K562 (cell line): ENCODE results near the gene CARMIL1. TPM values are rescaled to one million over a fixed set of nuclear protein-coding genes. Genes with fewer than 3 reads are reported as not detected.

Experiments
- ATAC-seq: fragments of 200-7000 bp; cut with Tn5 transposase; 3 replicates; pipeline ENCODE4 v1.9.1; 2020; ENCODE audit warnings: moderate library complexity
- BruUV-seq: library from RNA; stranded (reverse); fragments of 400-500 nt; replicated peaks from 2 replicates; lab custom pipeline; 2021; lab: Mats Ljungman, UMichigan
- CTCF ChIA-PET: fragments of 300-600 bp; formaldehyde crosslinking; extraction: SDS; loops from one replicate; lab custom pipeline; 2021; ENCODE audit warnings: low intra/inter-chr PET ratio; lab: Yijun Ruan, JAX
- POLR2A ChIA-PET: fragments of 300-600, 350-650 bp; sonication (Branson Sonifier 250); formaldehyde crosslinking; extraction: SDS; loops from one replicate; lab custom pipeline; 2021; ENCODE audit warnings: antibody characterized with exemption, inconsistent platforms; lab: Yijun Ruan, JAX
- DNase-seq, 4 experiments: peaks; one replicate each; pipeline versions ENCODE4 v3.0.0 to v3.0.0-alpha.2; 2011 to 2018; ENCODE audit warnings: low spot score in 3 of 4, mixed read lengths in 3 of 4; ENCODE audit errors: extremely low read depth in 1 of 4
- FAIRE-seq: peaks from 2 replicates; lab custom pipeline; 2011; peaks lifted over from hg19 to GRCh38; lab: Jason Lieb, UNC
- H2AFZ ChIP-seq: 2 replicates; pipeline ENCODE4 v1.6.0; 2011; ENCODE audit warnings: low read depth, low read length, control low read depth, inconsistent platforms
- H3K27ac ChIP-seq: fragments of 200-600 bp; 3 replicates; pipeline ENCODE4 v1.8.0; 2011; ENCODE audit warnings: low read depth, mild to moderate bottlenecking, control low read depth, inconsistent platforms, low read length, moderate library complexity, mixed read lengths; ENCODE audit errors: extremely low read depth
- H3K27me3 ChIP-seq, 2 experiments: fragments of 300-600 bp in 1 of 2; 2 replicates in 1 of 2; 3 replicates in 1 of 2; pipeline versions ENCODE4 v1.6.0 to v1.8.0; 2011; ENCODE audit warnings: inconsistent platforms in 2 of 2, low read length in 2 of 2, mild to moderate bottlenecking in 1 of 2, mixed read lengths in 1 of 2, moderate library complexity in 1 of 2; ENCODE audit not compliant: control insufficient read depth in 2 of 2, insufficient read depth in 2 of 2
- H3K36me3 ChIP-seq: fragments of 300-600 bp; 3 replicates; pipeline ENCODE4 v1.8.0; 2011; ENCODE audit warnings: mild to moderate bottlenecking, low read length, inconsistent platforms; ENCODE audit not compliant: control insufficient read depth, insufficient read depth
- H3K4me1 ChIP-seq, 2 experiments: fragments of 200-600 bp in 1 of 2; replicated peaks in 1 of 2; 2 replicates in 1 of 2; 3 replicates in 1 of 2; pipeline versions ENCODE4 v1.5.1 to v1.8.0; 2011; ENCODE audit warnings: inconsistent platforms in 2 of 2, low read length in 2 of 2, mild to moderate bottlenecking in 1 of 2, mixed read lengths in 1 of 2, moderate library complexity in 1 of 2; ENCODE audit not compliant: control insufficient read depth in 2 of 2, insufficient read depth in 2 of 2
- H3K4me2 ChIP-seq: 2 replicates; pipeline ENCODE4 v1.6.1; 2011; ENCODE audit warnings: low read length, control low read depth, inconsistent platforms, mixed read lengths; ENCODE audit not compliant: insufficient read depth
- H3K4me3 ChIP-seq: fragments of 200-600 bp; sonication (generic), shearing (Covaris generic); 2 replicates; pipeline ENCODE4 v1.5.1; 2016; ENCODE audit warnings: control low read depth, inconsistent platforms
- H3K79me2 ChIP-seq: fragments of 200-600 bp; 3 replicates; pipeline ENCODE4 v1.8.0; 2011; ENCODE audit warnings: low read length, inconsistent platforms; ENCODE audit not compliant: control insufficient read depth, insufficient read depth
- H3K9ac ChIP-seq, 2 experiments: 2 replicates each; pipeline versions ENCODE4 v1.6.0 to v1.6.1; 2011; ENCODE audit warnings: low read depth in 2 of 2, low read length in 2 of 2, control low read depth in 1 of 2, inconsistent platforms in 1 of 2, mild to moderate bottlenecking in 1 of 2, mixed read lengths in 1 of 2; ENCODE audit not compliant: insufficient read depth in 1 of 2
- H3K9me1 ChIP-seq: one replicate; pipeline ENCODE4 v1.6.0; 2011; ENCODE audit warnings: inconsistent platforms, mild to moderate bottlenecking, low read length, moderate library complexity; ENCODE audit not compliant: control insufficient read depth, insufficient read depth
- H3K9me3 ChIP-seq: replicated peaks from 2 replicates; pipeline ENCODE4 v1.5.1; 2011; ENCODE audit warnings: low read depth, low read length, inconsistent platforms; ENCODE audit not compliant: control insufficient read depth, insufficient read depth
- H4K20me1 ChIP-seq: replicated peaks from 2 replicates; pipeline ENCODE4 v1.6.1; 2011; ENCODE audit warnings: low read length, inconsistent platforms, mixed read lengths; ENCODE audit not compliant: control insufficient read depth, insufficient read depth
- HCFC1 ChIP-seq: IDR thresholded peaks from 2 replicates; pipeline ENCODE4 v1.6.1; 2012; ENCODE audit warnings: low read depth, low read length, improper control_type of control experiment
- HDAC3 ChIP-seq: fragments of 450-650 bp; IDR thresholded peaks from 2 replicates; pipeline ENCODE4 v1.6.1; 2018; ENCODE audit warnings: borderline replicate concordance, mild to moderate bottlenecking, moderate library complexity; ENCODE audit not compliant: partially characterized antibody
- HEY1 ChIP-seq: fragments of 250-450 bp; sonication (Bioruptor Pico); IDR thresholded peaks from 2 replicates; pipeline ENCODE4 v1.5.0; 2020; ENCODE audit warnings: mild to moderate bottlenecking, moderate library complexity, borderline replicate concordance
- ID3 ChIP-seq, 2 experiments: fragments of 250-450 bp in 1 of 2; fragments of 450-650 bp in 1 of 2; sonication (Bioruptor Pico) in 1 of 2; IDR thresholded peaks; 2 replicates each; pipeline versions ENCODE4 v1.6.1 to v1.8.0; 2016 to 2021; ENCODE audit warnings: mild to moderate bottlenecking in 2 of 2, moderate library complexity in 2 of 2, missing compliant biosample characterization in 1 of 2, missing genetic modification characterization in 1 of 2
- JUNB ChIP-seq: fragments of 450-650 bp; formaldehyde crosslinking; conservative IDR thresholded peaks from 2 replicates; pipeline ENCODE4 v1.4.0; 2020; ENCODE audit warnings: mild to moderate bottlenecking
- PKNOX1 ChIP-seq: fragments of 450-650 bp; IDR thresholded peaks from 2 replicates; pipeline ENCODE4 v1.6.1; 2016
- POLR2A ChIP-seq: fragments of 450-650 bp; conservative IDR thresholded peaks from 2 replicates; pipeline ENCODE4 v1.6.1; 2016
- WGBS: fragments of 100-300 bp; shearing (Covaris generic); methylation state at CpG from one replicate; pipeline ENCODE4 v1.1.6; 2016; ENCODE audit warnings: low coverage, mixed read lengths; ENCODE audit not compliant: insufficient coverage; ENCODE audit errors: missing lambda C conversion rate; 5-methylcytosine and 5-hydroxymethylcytosine counted together
- in situ Hi-C: fragments of 300-500 bp; cut with MboI; formaldehyde crosslinking; loops from 4 replicates; pipeline ENCODE4 v1.15.0; 2018; ENCODE audit warnings: inconsistent platforms, mixed read lengths
- intact Hi-C: fragments of 100-400 bp; cut with micrococcal nuclease; formaldehyde crosslinking; loops from 2 replicates; pipeline ENCODE4 v1.14.2; 2022
- polyA plus RNA-seq, 8 experiments: library from polyadenylated mRNA; depleted of rRNA in 4 of 8; stranded (reverse) in 5 of 8; unstranded in 3 of 8; fragments of >200 nt; fragmentation: Nextera tagmentation in 2 of 8; fragmentation: Illumina TruSeq in 1 of 8; extraction: Ambion mirVana in 2 of 8; extraction: Trizol in 1 of 8; gene quantifications; 2 replicates each; pipeline versions ENCODE4 v1.2.1 to v1.2.3, GENCODE V29; 2011 to 2014; ENCODE audit warnings: inconsistent platforms in 1 of 8, missing spikeins in 1 of 8
- total RNA-seq, 7 experiments: library from RNA; depleted of rRNA in 6 of 7; stranded (reverse); fragments of >200 nt in 6 of 7; fragmentation: Illumina TruSeq in 2 of 7; extraction: Trizol in 2 of 7; gene quantifications; 2 replicates each; pipeline versions ENCODE4 v1.2.1 to v1.2.3, GENCODE V29; 2011 to 2021; ENCODE audit warnings: low replicate concordance in 1 of 7

The CARMIL1 gene
- total and polyA plus RNA-seq, 9 of the 15 experiments (the other 6 are each of a cell fraction or from before 2014, with no cell fraction given) = 0.04 to 0.32 (median 0.10) TPM; not detected in 1

- no peak overlapping the region for H2AFZ ChIP-seq
- H3K36me3 ChIP-seq = no peaks in the 10 kb centered on the region
- ATAC-seq = no peak
- H3K9ac ChIP-seq = no peak overlapping the region
- DNase-seq = no peak
- intact Hi-C loops = no loop called here
- no peaks in the 10 kb centered on the region for H3K4me1 ChIP-seq
- in situ Hi-C loops = no loop called here
- ChIA-PET POLR2A (no interaction called here), CTCF (no interaction called here)
- H3K79me2 ChIP-seq = no peaks in the 10 kb centered on the region
- 0% methylated on average over 2 of the region's 2 CpGs for WGBS
- no peaks in the 10 kb centered on the region for H3K27me3 ChIP-seq
- H3K4me3 ChIP-seq = no peak overlapping the region
- H3K9me3 ChIP-seq = no peaks in the 10 kb centered on the region
- TF ChIP-seq HEY1 (CRISPR knock-in tag) (no peak), HDAC3 (no peak), PKNOX1 (peak; percentile 61; the same call in 1 of the 2 replicates), JUNB (CRISPR knock-in tag) (no peak), ID3 (CRISPR knock-in tag; IDR thresholded peaks at IDR 0.05) (no peak), ID3 (tag; IDR thresholded peaks at IDR 0.05) (no peak), POLR2A (no peak), HCFC1 (no peak)
- BruUV-seq = no TSS peak
- H4K20me1 ChIP-seq = no peaks in the 10 kb centered on the region
- H3K4me2 ChIP-seq = no peak overlapping the region
- no peak for FAIRE-seq
- H3K9me1 ChIP-seq = no peaks in the 10 kb centered on the region
- no peak overlapping the region for H3K27ac ChIP-seq
These were observed 27.7 kb upstream of the CARMIL1 start for GRCh38 chr6:25251426-25251825.
